Measurements from ENCODE around the gene ANKRA2. TPM values are rescaled to one million over a fixed set of nuclear protein-coding genes. Genes with fewer than 3 reads are reported as not detected.

The ANKRA2 gene
- total and polyA plus RNA-seq, 2 of the 8 experiments (the other 6 are each of a cell fraction or from before 2014, with no cell fraction given) = 7.0 to 12.6 TPM

- H3K56ac ChIP-seq (replicated peaks; ENCODE audit: insufficient read length, low read depth, low read length) = no peak overlapping the region
- H4K8ac ChIP-seq (ENCODE audit: extremely low read depth, insufficient read depth, low read length) = no peak overlapping the region
- H2BK20ac ChIP-seq (ENCODE audit: low read length) = no peak overlapping the region
- H4K91ac ChIP-seq (replicated peaks; ENCODE audit: insufficient read length, low read length) = no peak overlapping the region
- H3K4me2 ChIP-seq (ENCODE audit: insufficient read depth in 1 of 2, low read depth in 2 of 2, low read length in 2 of 2) = no peak overlapping the region
- DNase-seq (ENCODE audit: low read depth in 1 of 2, low spot score in 2 of 2) (no peak), FAIRE-seq (no peak)
- no peaks in the 10 kb centered on the region for H3K4me1 ChIP-seq (replicated peaks in 1 of 4; ENCODE audit: control insufficient read depth in 3 of 4, insufficient read depth in 4 of 4, low read length in 3 of 4)
- no peak overlapping the region; the same call in 1 of the 2 replicates for H2BK12ac ChIP-seq (ENCODE audit: low read depth, low read length)
- ChIA-PET POLR2A (ENCODE audit: partially characterized antibody) (interaction anchor here (0.9 to 6.8 kb wide), 7 partner anchors 8 to 55 kb away, joined by 3 to 42 read pairs (median 6); partner anchors contain the start of gene BTF3), CTCF (ENCODE audit: partially characterized antibody) (interaction anchor here (0.9 to 2.5 kb wide), 9 partner anchors 14 to 279 kb away, joined by 3 to 11 read pairs (median 4); partner anchors contain the start of gene BTF3)
- H2AK5ac ChIP-seq (ENCODE audit: low read depth, low read length) = no peak overlapping the region
- no peak overlapping the region for H3K27ac ChIP-seq (ENCODE audit: low read depth, low read length)
- no peak overlapping the region for H2BK5ac ChIP-seq (ENCODE audit: low read depth, low read length)
- H4K5ac ChIP-seq (ENCODE audit: insufficient read length, low read depth, low read length) = no peak overlapping the region
- no peak overlapping the region for H3K4me3 ChIP-seq (ENCODE audit: extremely low read depth in 1 of 4, insufficient read depth in 2 of 4, low read depth in 3 of 4, low read length in 4 of 4)
- H2AFZ ChIP-seq (ENCODE audit: low read length) = no peak overlapping the region
- no peaks in the 10 kb centered on the region for H3K79me2 ChIP-seq (ENCODE audit: control insufficient read depth in 1 of 2, insufficient read depth in 2 of 2, low read length in 2 of 2)
- H4K20me1 ChIP-seq (replicated peaks in 1 of 2; ENCODE audit: control insufficient read depth in 1 of 2, insufficient read depth in 2 of 2, low read length in 2 of 2) = no peaks in the 10 kb centered on the region
- peaks cover 0 to 3% (median 0%) of the 10 kb centered on the region in 4 experiments; a peak in 1 of 7 replicates for H3K27me3 ChIP-seq (replicated peaks in 1 of 4; ENCODE audit: control insufficient read depth in 3 of 4, extremely low read depth in 1 of 4, insufficient read depth in 3 of 4, low read length in 3 of 4)
- 81% methylated on average over 4 of the region's 4 CpGs; no CpG with 5 or more reads in 1 of the 2 experiments for WGBS, 2 experiments (ENCODE audit: extremely low coverage in 1 of 2, insufficient coverage in 1 of 2, insufficient read length in 1 of 2, insufficient replicate concordance in 2 of 2, low coverage in 1 of 2, low lambda C conversion rate in 2 of 2, missing lambda C conversion rate in 1 of 2)
- no peaks in the 10 kb centered on the region for H3K79me1 ChIP-seq (ENCODE audit: low read depth, low read length)
- no peak overlapping the region for H3K9ac ChIP-seq (replicated peaks in 1 of 4; ENCODE audit: extremely low read depth in 1 of 4, low read depth in 3 of 4, low read length in 3 of 4)
- no peaks in the 10 kb centered on the region for H3K9me3 ChIP-seq (ENCODE audit: insufficient read depth in 2 of 2, low read depth in 1 of 2, low read length in 1 of 2)
- H2BK15ac ChIP-seq (ENCODE audit: low read length) = no peak overlapping the region
- H3K36me3 ChIP-seq (ENCODE audit: control insufficient read depth in 2 of 4, insufficient read depth in 4 of 4, low read length in 3 of 4) = no peaks in the 10 kb centered on the region
- no peak overlapping the region for H3K14ac ChIP-seq (ENCODE audit: insufficient read length)
- H3K23ac ChIP-seq (ENCODE audit: insufficient read length) = no peak overlapping the region
- H3K18ac ChIP-seq (ENCODE audit: extremely low read depth, low read length) = no peak overlapping the region
- H3K4ac ChIP-seq (replicated peaks; ENCODE audit: insufficient read length, low read depth, low read length) = no peak overlapping the region
- no peak overlapping the region for H2BK120ac ChIP-seq (replicated peaks; ENCODE audit: low read depth, low read length)
- H3K23me2 ChIP-seq (ENCODE audit: low read depth, low read length) = no peaks in the 10 kb centered on the region
- TF ChIP-seq HDAC2 (IDR thresholded peaks at IDR 0.05; ENCODE audit: borderline replicate concordance in 1 of 2, low read depth in 2 of 2, low read length in 2 of 2) (no peak), SUZ12 (IDR thresholded peaks at IDR 0.05; ENCODE audit: low read length) (no peak), CHD1 (IDR thresholded peaks at IDR 0.05; ENCODE audit: low read depth, low read length) (no peak)
- TF ChIP-seq, protein P1, sequence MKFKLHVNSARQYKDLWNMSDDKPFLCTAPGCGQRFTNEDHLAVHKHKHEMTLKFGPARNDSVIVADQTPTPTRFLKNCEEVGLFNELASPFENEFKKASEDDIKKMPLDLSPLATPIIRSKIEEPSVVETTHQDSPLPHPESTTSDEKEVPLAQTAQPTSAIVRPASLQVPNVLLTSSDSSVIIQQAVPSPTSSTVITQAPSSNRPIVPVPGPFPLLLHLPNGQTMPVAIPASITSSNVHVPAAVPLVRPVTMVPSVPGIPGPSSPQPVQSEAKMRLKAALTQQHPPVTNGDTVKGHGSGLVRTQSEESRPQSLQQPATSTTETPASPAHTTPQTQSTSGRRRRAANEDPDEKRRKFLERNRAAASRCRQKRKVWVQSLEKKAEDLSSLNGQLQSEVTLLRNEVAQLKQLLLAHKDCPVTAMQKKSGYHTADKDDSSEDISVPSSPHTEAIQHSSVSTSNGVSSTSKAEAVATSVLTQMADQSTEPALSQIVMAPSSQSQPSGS (IDR thresholded peaks at IDR 0.05; ENCODE audit: low read length) = no peak
- TF ChIP-seq, protein P2, sequence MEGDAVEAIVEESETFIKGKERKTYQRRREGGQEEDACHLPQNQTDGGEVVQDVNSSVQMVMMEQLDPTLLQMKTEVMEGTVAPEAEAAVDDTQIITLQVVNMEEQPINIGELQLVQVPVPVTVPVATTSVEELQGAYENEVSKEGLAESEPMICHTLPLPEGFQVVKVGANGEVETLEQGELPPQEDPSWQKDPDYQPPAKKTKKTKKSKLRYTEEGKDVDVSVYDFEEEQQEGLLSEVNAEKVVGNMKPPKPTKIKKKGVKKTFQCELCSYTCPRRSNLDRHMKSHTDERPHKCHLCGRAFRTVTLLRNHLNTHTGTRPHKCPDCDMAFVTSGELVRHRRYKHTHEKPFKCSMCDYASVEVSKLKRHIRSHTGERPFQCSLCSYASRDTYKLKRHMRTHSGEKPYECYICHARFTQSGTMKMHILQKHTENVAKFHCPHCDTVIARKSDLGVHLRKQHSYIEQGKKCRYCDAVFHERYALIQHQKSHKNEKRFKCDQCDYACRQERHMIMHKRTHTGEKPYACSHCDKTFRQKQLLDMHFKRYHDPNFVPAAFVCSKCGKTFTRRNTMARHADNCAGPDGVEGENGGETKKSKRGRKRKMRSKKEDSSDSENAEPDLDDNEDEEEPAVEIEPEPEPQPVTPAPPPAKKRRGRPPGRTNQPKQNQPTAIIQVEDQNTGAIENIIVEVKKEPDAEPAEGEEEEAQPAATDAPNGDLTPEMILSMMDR (IDR thresholded peaks at IDR 0.05; ENCODE audit: control extremely low read depth in 1 of 3, insufficient read depth in 1 of 3, low read depth in 1 of 3, low read length in 3 of 3) = no peak
Observed at GRCh38 chr5:73515232-73515631, 50.2 kb downstream of the ANKRA2 start.

Data from H1 (cell line).